ENCODE results near the gene BCL6. TPM values are rescaled to one million over a fixed set of nuclear protein-coding genes. Genes with fewer than 3 reads are reported as not detected.

The BCL6 gene
- polyA plus RNA-seq, 1 donor (not counting 4 experiments of a cell fraction or from before 2014, with no cell fraction given), result 7.7 TPM

DNA sequence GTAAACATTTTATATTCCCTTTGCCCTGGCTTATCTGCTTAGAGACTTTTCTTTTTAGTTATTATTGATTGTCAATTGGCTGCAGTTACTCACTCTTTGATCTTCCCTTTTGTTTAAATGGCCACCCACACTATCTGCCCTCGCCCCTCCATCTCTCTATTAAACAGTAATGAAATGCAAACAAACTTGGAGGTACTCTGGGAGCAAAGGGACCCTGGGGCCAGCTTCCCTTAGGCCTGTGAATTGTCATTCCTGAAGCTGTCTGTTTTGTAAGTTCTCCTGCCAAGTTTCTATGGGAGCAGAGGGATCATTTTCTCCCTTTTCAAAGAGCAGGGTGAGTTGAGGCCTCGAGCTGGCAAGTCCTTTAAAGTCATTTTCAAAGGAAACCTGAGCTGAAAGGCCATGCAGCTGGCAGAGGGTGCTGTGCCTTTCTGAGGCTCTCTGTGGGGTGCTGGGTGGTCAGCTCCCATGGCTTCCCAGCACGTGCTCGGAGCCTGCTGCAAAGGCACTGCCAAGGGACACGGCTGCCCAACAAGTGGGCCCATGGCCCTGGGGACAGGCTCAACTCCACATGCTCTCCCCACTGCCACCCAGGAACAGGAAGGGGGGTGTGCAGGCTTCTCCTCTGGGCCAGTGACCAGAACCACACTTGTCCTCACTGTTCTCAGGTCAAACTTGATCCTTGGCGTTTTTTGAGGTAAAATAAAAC lies 25.5 kb downstream of the BCL6 start:
- Histone ChIP-seq H3K27me3 (ENCODE audit: control insufficient read depth, extremely low read depth, insufficient read depth, low read length) (no peaks in the 10 kb centered on the region), H3K79me2 (ENCODE audit: control insufficient read depth, insufficient read depth, low read length) (no peaks in the 10 kb centered on the region), H3K9me3 (ENCODE audit: control insufficient read depth, low read depth, low read length) (no peaks in the 10 kb centered on the region), H3K9me1 (ENCODE audit: control insufficient read depth, extremely low read depth, insufficient read depth, low read length) (no peaks in the 10 kb centered on the region), H3K4me1 (ENCODE audit: control insufficient read depth, extremely low read depth, insufficient read depth, low read length) (no peaks in the 10 kb centered on the region), H2AFZ (ENCODE audit: control insufficient read depth, low read length) (no peak overlapping the region), H3K27ac (ENCODE audit: control insufficient read depth, insufficient read depth, low read length) (no peak overlapping the region), H3K4me3 (ENCODE audit: control insufficient read depth in 2 of 3, extremely low read depth in 1 of 3, insufficient read depth in 2 of 3, low read depth in 1 of 3, low read length in 3 of 3) (no peak overlapping the region), H3K4me2 (ENCODE audit: control insufficient read depth, extremely low read depth, insufficient read depth, low read depth, low read length) (no peak overlapping the region), H3K9ac (ENCODE audit: control insufficient read depth, extremely low read depth, insufficient read depth, low read length) (no peak overlapping the region), H3K36me3 (ENCODE audit: control insufficient read depth in 2 of 2, extremely low read depth in 1 of 2, insufficient read depth in 2 of 2, low read length in 2 of 2) (peaks cover 17 to 19% of the 10 kb centered on the region in 2 experiments), H4K20me1 (ENCODE audit: control insufficient read depth, extremely low read depth, insufficient read depth, low read length) (no peaks in the 10 kb centered on the region)
- DNase-seq (ENCODE audit: low read depth, low spot score), result no peak
- TF ChIP-seq, protein P1, sequence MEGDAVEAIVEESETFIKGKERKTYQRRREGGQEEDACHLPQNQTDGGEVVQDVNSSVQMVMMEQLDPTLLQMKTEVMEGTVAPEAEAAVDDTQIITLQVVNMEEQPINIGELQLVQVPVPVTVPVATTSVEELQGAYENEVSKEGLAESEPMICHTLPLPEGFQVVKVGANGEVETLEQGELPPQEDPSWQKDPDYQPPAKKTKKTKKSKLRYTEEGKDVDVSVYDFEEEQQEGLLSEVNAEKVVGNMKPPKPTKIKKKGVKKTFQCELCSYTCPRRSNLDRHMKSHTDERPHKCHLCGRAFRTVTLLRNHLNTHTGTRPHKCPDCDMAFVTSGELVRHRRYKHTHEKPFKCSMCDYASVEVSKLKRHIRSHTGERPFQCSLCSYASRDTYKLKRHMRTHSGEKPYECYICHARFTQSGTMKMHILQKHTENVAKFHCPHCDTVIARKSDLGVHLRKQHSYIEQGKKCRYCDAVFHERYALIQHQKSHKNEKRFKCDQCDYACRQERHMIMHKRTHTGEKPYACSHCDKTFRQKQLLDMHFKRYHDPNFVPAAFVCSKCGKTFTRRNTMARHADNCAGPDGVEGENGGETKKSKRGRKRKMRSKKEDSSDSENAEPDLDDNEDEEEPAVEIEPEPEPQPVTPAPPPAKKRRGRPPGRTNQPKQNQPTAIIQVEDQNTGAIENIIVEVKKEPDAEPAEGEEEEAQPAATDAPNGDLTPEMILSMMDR (optimal IDR thresholded peaks at IDR 0.05 in 1 of 3, IDR thresholded peaks at IDR 0.05 in 1 of 3, conservative IDR thresholded peaks at IDR 0.05 in 1 of 3; ENCODE audit: extremely low read depth in 1 of 3, insufficient read depth in 2 of 3, low read length in 3 of 3), result no peak
- no peak for TF ChIP-seq EZH2 (IDR thresholded peaks at IDR 0.05; ENCODE audit: low read length)
- dilution Hi-C loops (cut with MboI; ENCODE audit: extremely low pct_ligation_motif_present, low sequenced_read_pairs), result no loop called here
- no peak for FAIRE-seq

DNA sequence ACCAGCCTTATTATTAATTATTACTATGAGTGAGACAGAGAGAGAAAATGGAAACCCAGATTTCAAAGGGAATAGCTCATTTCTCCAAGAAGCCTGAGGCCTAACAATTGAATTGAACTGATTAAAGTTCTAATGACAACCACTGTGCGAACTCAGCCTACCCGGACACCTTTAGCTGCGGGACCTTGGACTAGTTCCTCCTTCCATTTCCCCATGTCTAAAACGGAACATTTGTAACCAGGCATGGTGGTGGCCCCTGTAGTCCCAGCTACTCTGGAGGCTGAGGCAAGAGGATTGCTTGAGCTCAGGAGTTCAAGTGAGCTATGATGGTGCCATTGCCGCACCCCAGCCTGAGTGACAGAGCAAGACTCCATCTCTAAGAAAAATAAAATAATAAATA lies 26.5 kb downstream of the BCL6 start:
- no peak overlapping the region for H3K27ac ChIP-seq (ENCODE audit: control insufficient read depth, insufficient read depth, low read length)
- H3K27me3 ChIP-seq (ENCODE audit: control insufficient read depth, extremely low read depth, insufficient read depth, low read length), result no peaks in the 10 kb centered on the region
- no peak overlapping the region for H3K4me2 ChIP-seq (ENCODE audit: control insufficient read depth, extremely low read depth, insufficient read depth, low read depth, low read length)
- no peak overlapping the region for H3K4me3 ChIP-seq (ENCODE audit: control insufficient read depth in 2 of 3, extremely low read depth in 1 of 3, insufficient read depth in 2 of 3, low read depth in 1 of 3, low read length in 3 of 3)
- H3K9me3 ChIP-seq (ENCODE audit: control insufficient read depth, low read depth, low read length), result no peaks in the 10 kb centered on the region
- H2AFZ ChIP-seq (ENCODE audit: control insufficient read depth, low read length), result no peak overlapping the region
- no peaks in the 10 kb centered on the region for H3K9me1 ChIP-seq (ENCODE audit: control insufficient read depth, extremely low read depth, insufficient read depth, low read length)
- TF ChIP-seq, protein P1 (optimal IDR thresholded peaks at IDR 0.05 in 1 of 3, IDR thresholded peaks at IDR 0.05 in 1 of 3, conservative IDR thresholded peaks at IDR 0.05 in 1 of 3; ENCODE audit: extremely low read depth in 1 of 3, insufficient read depth in 2 of 3, low read length in 3 of 3), result no peak
- no peak for TF ChIP-seq EZH2 (IDR thresholded peaks at IDR 0.05; ENCODE audit: low read length)
- peaks cover 11% of the 10 kb centered on the region in 2 experiments for H3K36me3 ChIP-seq (ENCODE audit: control insufficient read depth in 2 of 2, extremely low read depth in 1 of 2, insufficient read depth in 2 of 2, low read length in 2 of 2)
- no peaks in the 10 kb centered on the region for H3K4me1 ChIP-seq (ENCODE audit: control insufficient read depth, extremely low read depth, insufficient read depth, low read length)
- no peaks in the 10 kb centered on the region for H4K20me1 ChIP-seq (ENCODE audit: control insufficient read depth, extremely low read depth, insufficient read depth, low read length)
- no peak for FAIRE-seq
- no peaks in the 10 kb centered on the region for H3K79me2 ChIP-seq (ENCODE audit: control insufficient read depth, insufficient read depth, low read length)
- no peak overlapping the region for H3K9ac ChIP-seq (ENCODE audit: control insufficient read depth, extremely low read depth, insufficient read depth, low read length)
- dilution Hi-C loops (cut with MboI; ENCODE audit: extremely low pct_ligation_motif_present, low sequenced_read_pairs), result no loop called here
- no peak for DNase-seq (ENCODE audit: low read depth, low spot score)
